Mesothelial cell of epicardium (in vitro differentiated cells): Measurements from ENCODE around the gene TTLL11. TPM values are rescaled to one million over a fixed set of nuclear protein-coding genes. Genes with fewer than 3 reads are reported as not detected.
"Not testable (repeated sequence)": the region's sequence is repeated elsewhere in the genome, so short reads cannot be mapped to it uniquely, and the experiment has no call there.

Experiments
- DNase-seq, 2 experiments: peaks; one replicate each; pipeline ENCODE4 v3.0.0; 2021; ENCODE audit warnings: low spot score in 2 of 2; ENCODE audit not compliant: unreplicated experiment in 2 of 2
- H3K27ac Mint-ChIP-seq: 2 replicates; pipeline ENCODE4 v1.8.0; 2021; ENCODE audit warnings: mixed read lengths
- H3K27me3 Mint-ChIP-seq: 2 replicates; pipeline ENCODE4 v1.8.0; 2021; ENCODE audit warnings: low read depth, mixed read lengths
- H3K36me3 Mint-ChIP-seq: 2 replicates; pipeline ENCODE4 v1.8.0; 2021; ENCODE audit warnings: mixed read lengths
- H3K4me1 Mint-ChIP-seq: 2 replicates; pipeline ENCODE4 v1.8.0; 2021; ENCODE audit warnings: mixed read lengths
- H3K4me3 Mint-ChIP-seq: 2 replicates; pipeline ENCODE4 v1.8.0; 2021; ENCODE audit warnings: mild to moderate bottlenecking, moderate library complexity, mixed read lengths
- H3K9me3 Mint-ChIP-seq: 2 replicates; pipeline ENCODE4 v1.8.0; 2021; ENCODE audit warnings: mixed read lengths
- total RNA-seq: library from RNA; stranded (reverse); gene quantifications from 3 replicates; pipeline ENCODE4 v1.2.1, GENCODE V29; 2021
- TF ChIP-seq, protein P1 (sequence below): fragments of 200-600 bp; sonication (generic); IDR thresholded peaks from one replicate; pipeline ENCODE4 v1.5.0; 2021; ENCODE audit warnings: antibody characterized with exemption; ENCODE audit not compliant: unreplicated experiment

Gene TTLL11
- total RNA-seq, 1 donor from 2014 or later = 4.8 TPM

DNA sequence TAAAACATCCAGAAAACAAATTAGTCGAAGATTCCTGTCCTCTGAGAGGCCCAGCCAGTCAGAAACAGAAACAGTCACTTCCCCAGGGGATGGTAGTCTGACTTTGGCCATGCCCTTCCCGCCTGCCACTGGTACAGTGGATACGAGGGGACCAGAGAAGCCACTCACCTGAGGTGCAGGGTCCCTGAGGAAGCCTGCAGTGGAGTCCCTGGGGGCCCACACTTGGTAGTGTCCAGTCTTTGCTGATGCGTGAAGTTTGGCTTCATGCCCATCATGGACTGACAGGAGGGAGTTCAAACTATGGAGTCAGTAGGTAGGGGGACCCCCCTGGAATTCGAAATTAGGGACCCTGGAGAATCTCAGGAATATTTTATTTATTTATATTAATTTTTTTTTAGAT lies 294.2 kb downstream of the TTLL11 start:
- H3K4me1 Mint-ChIP-seq = no peaks in the 10 kb centered on the region
- TF ChIP-seq, protein P1, sequence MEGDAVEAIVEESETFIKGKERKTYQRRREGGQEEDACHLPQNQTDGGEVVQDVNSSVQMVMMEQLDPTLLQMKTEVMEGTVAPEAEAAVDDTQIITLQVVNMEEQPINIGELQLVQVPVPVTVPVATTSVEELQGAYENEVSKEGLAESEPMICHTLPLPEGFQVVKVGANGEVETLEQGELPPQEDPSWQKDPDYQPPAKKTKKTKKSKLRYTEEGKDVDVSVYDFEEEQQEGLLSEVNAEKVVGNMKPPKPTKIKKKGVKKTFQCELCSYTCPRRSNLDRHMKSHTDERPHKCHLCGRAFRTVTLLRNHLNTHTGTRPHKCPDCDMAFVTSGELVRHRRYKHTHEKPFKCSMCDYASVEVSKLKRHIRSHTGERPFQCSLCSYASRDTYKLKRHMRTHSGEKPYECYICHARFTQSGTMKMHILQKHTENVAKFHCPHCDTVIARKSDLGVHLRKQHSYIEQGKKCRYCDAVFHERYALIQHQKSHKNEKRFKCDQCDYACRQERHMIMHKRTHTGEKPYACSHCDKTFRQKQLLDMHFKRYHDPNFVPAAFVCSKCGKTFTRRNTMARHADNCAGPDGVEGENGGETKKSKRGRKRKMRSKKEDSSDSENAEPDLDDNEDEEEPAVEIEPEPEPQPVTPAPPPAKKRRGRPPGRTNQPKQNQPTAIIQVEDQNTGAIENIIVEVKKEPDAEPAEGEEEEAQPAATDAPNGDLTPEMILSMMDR = no peak
- DNase-seq = no peak
- H3K27ac Mint-ChIP-seq = no peak overlapping the region
- no peaks in the 10 kb centered on the region for H3K36me3 Mint-ChIP-seq
- H3K9me3 Mint-ChIP-seq = peaks cover under 1% of the 10 kb centered on the region
- peaks cover 10% of the 10 kb centered on the region for H3K27me3 Mint-ChIP-seq
- no peak overlapping the region for H3K4me3 Mint-ChIP-seq

DNA sequence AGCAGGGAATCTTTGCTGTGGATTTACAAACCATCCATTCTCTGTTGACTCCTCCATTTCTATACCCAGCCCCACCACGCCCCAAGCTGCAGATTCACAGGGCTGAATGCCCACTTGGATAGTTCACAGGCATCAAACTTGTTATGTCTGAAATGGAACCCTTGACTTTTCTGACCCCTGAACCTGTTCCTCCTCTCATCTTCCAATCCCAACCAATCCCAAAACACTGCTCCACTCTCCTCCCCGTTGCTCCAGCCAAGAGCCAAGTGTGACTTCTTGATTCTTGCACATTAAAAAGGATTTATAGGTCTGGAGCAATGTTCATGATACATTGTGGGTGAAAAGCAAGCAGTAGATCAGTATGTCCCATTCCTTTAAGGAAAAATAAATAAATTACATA lies 296.0 kb downstream of the TTLL11 start:
- Mint-ChIP-seq H3K36me3 (no peaks in the 10 kb centered on the region), H3K4me3 (no peak overlapping the region), H3K4me1 (no peaks in the 10 kb centered on the region), H3K27ac (no peak overlapping the region), H3K9me3 (no peaks in the 10 kb centered on the region), H3K27me3 (peaks cover 7% of the 10 kb centered on the region)
- TF ChIP-seq, protein P1 = no peak
- DNase-seq = no peak

DNA sequence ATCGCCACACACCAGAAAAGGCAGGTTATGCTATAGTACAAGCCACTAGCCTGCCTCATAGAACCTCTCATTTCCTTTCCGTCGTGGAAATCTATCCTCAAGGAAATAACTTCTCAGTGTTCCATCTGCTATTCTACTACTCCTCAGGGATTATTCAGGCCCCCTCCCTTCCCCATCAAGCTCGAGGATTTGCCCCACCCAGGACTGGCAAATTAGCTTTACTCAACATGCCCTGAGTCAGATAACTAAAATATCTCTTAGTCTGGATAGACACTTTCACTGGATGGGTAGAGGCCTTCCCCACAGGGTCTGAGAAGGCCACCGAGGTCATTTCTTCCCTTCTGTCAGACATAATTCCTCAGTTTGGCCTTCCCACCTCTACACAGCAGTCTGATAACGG lies 298.8 kb downstream of the TTLL11 start:
- H3K27me3 Mint-ChIP-seq, DNase-seq, H3K36me3 Mint-ChIP-seq: not testable (repeated sequence)

DNA sequence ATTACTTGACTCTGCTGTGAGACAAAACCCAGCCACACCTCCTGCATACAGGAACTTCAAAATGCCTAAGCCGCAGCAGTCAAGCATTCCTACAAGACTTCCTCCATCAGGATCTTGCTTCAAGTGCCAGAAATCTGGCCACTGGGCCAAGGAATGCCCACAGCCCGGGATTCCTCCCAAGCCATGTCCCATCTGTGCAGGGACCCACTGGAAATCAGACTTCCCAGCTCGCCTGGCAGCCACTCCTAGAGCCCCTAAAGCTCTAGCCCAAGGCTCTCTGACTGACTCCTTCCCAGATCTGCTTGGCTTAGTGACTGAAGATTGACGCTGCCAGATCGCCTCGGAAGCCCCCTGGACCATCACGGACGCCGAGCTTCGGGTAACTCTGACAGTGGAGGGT lies 300.6 kb downstream of the TTLL11 start:
- not testable (repeated sequence) for H3K4me3 Mint-ChIP-seq, H3K4me1 Mint-ChIP-seq, H3K9me3 Mint-ChIP-seq, DNase-seq, H3K36me3 Mint-ChIP-seq, H3K27me3 Mint-ChIP-seq, H3K27ac Mint-ChIP-seq

More for the DNA sequence above, 298.8 kb downstream of the TTLL11 start:
- not testable (repeated sequence) for H3K4me1 Mint-ChIP-seq, H3K4me3 Mint-ChIP-seq, H3K27ac Mint-ChIP-seq, H3K9me3 Mint-ChIP-seq

DNA sequence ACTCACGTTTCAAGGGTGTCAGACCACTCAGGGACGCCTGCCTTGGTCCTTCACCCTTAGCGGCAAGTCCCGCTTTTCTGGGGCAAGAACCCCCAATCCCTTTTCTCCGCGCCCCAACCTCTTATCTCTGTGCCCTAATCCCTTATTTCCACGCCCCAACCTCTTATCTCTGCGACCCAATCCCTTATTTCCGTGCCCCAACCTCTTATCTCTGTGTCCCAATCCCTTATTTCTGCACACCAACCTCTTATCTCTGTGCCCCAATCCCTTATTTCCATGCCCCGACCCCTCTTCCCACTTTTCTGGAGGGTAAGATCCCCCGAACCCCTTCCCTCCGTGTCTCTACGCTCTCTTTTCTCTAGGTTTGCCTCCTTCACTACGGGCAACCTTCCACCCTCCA lies 302.3 kb downstream of the TTLL11 start:
- DNase-seq = no peak
- Mint-ChIP-seq H3K27me3 (no peaks in the 10 kb centered on the region), H3K4me3 (no peak overlapping the region), H3K4me1 (no peaks in the 10 kb centered on the region), H3K27ac (no peak overlapping the region), H3K9me3 (no peaks in the 10 kb centered on the region), H3K36me3 (peaks cover 3% of the 10 kb centered on the region)
- TF ChIP-seq, protein P1 = no peak

DNA sequence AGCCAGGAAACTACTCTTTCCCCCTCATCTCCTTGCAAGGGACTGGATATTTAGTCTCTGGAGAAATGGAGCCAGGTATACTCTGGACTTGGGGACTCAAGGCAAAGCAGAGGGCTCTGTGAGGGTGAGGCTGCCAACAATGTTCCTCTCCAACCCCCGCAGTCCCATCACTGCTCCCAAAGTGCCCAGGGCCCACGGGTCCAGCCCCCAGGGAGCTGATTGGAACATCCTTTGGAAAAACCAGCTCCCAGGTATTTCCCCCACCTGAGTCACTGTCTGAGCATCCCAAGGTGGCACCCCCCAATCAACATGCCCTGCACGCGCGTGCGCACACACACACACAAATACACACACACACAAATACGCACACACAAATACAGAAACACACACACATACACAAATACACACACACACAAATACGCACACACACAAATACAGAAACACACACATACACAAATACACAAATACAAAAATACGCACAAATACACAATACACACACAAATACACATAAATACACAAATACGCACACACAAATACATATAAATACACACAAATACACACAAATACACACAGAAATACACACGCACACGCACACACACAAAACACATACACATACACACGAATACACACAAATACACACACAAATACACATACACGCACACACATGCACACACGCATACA lies 304.3 kb downstream of the TTLL11 start:
- no peak overlapping the region for H3K4me3 Mint-ChIP-seq
- no peak overlapping the region for H3K27ac Mint-ChIP-seq
- no peaks in the 10 kb centered on the region for H3K27me3 Mint-ChIP-seq
- DNase-seq = no peak
- TF ChIP-seq, protein P1 = no peak
- peaks cover 5% of the 10 kb centered on the region for H3K36me3 Mint-ChIP-seq
- peaks cover 4% of the 10 kb centered on the region for H3K4me1 Mint-ChIP-seq
- no peaks in the 10 kb centered on the region for H3K9me3 Mint-ChIP-seq

DNA sequence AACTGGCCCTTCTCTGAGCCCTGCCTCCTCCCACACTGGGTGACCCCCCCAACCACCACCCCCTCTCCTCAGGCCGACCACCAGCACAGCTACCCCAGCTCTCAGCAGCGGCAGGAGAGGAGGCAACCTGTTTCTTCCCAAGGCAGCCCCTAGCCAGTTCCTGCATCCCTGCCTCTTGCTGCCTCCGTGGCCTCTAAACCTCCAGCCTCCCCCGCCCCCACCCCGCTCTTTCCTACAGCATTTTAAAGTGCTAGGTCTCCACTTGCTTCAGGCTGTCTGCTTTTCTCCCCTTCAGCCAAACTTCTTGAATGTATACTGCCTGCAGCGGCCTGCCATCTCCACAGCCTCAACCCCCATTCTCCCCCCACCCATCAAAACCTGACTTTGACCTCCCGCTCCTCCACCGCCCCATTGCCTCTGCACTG lies 306.1 kb downstream of the TTLL11 start:
- Mint-ChIP-seq H3K36me3 (peaks cover 10% of the 10 kb centered on the region), H3K27me3 (no peaks in the 10 kb centered on the region), H3K27ac (no peak overlapping the region), H3K9me3 (no peaks in the 10 kb centered on the region), H3K4me1 (peaks cover 6% of the 10 kb centered on the region), H3K4me3 (no peak overlapping the region)
- TF ChIP-seq, protein P1 = no peak
- DNase-seq = no peak
